ENCODE results near the gene VILL.
A peak's percentile ranks its signal among the peaks of the same experiment; 100 is the strongest.
"Not testable (repeated sequence)": the region's sequence is repeated elsewhere in the genome, so short reads cannot be mapped to it uniquely, and the experiment has no call there.

The VILL gene

DNA sequence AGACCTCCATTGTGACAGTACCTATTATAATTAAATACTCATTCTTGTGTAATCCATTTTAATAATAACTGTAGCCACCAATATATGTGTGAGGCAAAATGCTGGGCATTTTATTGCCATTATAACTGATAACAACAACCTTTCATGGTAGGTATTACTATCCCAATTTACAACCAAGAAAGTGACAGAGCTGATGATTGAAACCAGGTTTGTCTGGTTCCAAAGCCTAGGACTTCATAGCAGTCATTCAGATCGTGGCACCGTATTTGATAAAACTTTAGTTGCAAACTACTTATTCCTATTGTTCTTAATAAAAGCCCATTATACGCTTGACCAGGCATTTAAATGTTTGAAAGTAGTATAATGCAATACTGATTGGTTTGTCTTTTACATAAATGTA lies 26.4 kb upstream of the VILL start:
- no peak for DNase-seq

DNA sequence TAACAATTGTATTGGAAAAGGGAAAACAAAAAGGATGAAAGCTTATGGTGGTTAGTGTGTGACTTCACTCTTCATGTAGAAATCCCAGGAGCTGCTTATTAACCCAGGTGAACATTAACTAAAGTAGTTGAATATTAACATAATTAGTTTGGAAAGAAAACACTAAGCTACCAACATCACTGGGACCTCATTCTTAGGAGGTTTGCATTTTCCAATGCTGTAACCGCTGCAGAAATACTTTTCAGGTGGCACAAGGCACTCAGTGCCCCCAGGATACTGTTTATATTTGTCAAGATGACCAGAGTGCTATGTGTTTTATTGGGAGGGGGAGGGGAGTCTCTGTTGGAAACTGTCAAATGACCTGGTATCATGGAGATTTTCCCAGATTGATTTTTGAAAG lies 25.9 kb upstream of the VILL start:
- no peak for DNase-seq

DNA sequence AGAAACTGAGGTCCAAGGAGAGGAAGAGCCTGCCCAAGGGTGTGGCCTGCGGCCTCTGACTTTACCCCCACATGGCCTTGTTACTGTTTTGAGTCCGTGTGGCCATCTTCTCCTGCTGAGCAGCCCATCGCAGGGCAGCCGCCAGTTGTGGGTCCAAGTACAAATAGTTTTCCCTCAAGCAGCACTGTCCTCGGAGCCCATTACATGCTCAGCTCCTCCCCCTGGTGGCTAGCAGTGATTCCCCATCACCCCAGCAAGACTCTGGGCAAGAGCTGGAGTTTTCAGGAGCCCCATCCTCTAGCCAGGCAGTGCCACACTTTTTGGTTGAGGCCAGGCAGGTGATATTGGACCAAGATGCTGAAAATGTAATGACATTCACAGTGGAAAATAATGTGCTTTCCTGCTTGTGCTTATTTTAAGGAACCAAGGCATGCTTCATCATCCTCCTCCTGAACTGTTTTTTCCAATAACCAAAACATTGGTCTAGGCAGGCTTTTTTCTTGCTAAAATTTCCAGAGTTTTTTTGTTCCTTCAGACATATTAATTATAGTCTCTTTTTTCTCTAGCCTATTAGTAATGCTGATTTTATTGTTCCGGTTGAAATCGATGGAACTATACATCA lies 23.2 kb upstream of the VILL start:
- DNase-seq = peak; percentile 59

DNA sequence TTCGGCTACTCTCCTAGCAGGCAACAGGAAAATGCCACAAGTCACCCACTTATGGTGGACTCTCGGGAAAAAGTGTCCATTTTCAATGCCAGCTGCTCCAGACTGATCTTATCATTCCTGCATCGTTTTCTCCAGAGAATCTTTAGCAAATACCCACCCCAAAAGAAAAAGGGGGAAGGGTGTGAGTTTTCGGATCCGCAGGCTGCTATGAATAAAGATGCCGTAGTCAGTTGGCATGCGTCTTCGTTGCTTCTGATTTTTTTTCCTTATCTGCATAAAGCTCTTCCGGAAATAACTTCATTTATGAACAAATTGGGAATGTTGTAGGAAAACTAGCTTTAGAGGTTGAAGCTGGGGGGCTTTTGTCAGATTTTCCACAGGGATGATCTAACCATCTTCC lies 22.4 kb upstream of the VILL start:
- no peak for DNase-seq

DNA sequence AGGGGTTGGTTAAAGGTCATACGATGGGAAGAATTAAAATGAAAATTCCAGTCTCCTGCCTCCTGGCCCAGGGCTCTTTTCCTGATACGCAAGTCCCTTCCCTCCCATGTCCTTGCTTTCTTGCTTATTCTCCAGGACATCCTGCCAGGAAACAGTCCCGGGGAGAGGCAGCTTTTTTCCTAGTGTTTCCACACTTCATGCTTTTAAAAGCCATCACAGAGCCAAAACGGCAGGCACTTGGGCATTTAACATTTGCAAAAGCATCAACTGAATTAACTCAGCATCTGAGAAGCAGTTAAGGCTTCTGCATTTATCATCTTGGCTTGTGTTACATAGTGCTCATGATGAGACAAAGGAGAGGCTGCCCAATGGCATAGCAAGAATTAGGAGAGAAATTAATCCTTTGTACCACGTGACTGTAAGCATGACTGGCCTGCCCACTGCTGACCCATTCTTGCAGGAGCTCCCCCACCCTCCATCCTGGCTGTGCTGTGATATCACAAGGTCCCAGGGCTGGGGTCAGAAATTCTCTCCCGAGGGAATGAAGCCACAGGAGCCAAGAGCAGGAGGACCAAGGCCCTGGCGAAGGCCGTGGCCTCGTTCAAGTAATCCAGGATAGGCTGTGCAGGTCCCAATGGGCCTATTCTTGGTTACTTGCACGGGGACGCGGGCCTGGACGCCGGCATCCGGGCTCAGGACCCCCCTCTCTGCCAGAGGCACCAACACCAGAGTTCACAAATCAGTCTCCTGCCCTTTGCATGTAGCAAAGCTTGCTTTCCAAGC lies 21.6 kb upstream of the VILL start:
- no peak for DNase-seq

DNA sequence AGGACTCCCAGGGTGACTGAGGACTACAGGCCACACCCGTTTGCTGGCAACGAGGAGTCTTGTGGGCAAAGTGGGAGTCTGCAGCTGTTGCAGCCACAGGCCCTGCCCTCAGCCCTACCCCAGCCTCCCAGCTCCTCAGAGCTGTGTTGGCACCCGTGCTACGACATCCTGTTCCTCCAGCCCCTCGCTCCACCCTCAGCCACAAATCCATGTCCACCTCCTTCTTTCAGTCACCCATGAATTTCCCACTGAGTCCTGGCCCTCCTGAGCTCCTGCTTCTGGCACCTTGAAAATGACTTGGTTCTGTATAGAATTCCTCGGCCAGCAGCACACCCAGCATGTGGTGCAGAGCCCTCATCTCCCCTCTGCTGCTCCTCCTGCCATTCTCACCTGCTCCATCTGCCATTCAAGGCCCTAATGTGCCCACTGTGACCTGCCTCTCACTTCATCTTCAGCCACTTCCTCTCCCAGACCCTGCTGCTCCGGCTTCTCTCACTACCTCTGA lies 20.9 kb upstream of the VILL start:
- no peak for DNase-seq

DNA sequence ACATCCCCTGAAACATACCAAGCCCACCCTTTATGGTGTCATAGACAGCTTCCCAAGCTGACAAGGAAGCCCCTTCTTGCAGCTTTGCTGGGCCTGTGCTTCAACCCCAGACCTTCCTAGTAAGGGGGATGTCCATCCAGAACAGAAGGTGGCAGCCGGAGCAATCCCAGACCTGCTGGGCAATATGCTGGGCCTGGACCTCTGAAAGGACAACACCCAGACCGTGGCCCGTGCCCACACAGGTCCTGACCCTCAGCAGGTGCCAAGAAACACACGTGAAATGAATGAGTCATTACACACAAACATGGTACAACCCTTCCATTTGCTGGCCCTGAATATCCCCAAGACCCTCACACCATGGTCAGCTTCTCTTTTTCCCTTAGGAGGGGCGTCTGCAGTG lies 19.8 kb upstream of the VILL start:
- no peak for DNase-seq

DNA sequence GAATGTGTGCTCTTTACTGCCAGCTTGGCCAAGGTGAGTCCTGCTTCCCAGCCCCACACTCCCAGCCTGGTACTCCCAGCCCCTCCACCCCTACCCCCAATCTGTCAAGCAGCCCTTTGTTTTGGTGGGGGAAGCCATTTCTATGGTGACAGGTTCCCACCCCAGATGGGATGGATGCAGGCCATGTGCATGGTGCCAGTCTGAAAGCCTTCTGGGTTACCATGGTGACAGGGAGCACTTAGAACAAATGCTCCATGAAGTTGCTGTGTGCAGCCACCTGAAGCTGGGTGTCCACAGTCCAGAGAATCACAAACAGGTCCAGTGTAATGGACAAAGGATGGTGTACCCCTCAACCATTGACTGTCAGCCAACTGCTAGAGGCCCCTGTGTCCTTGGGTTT lies 19.1 kb upstream of the VILL start:
- DNase-seq = no peak

DNA sequence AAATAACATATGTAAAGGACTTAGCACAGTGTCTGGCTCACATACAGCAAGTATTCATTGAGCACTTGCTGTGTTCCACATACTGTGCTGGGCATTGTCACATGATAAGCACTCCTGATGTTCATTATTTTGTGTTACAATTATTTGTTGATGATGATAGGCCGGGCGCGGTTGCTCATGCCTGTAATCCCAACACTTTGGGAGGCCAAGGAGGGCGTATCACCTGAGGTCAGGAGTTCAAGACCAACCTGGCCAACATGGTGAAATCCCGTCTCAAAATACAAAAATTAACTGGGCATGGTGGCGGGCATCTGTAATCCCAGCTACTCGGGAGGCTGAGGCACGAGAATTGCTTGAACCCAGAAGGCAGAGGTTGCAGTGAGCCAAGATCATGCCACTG lies 18.5 kb upstream of the VILL start:
- DNase-seq = not testable (repeated sequence)

DNA sequence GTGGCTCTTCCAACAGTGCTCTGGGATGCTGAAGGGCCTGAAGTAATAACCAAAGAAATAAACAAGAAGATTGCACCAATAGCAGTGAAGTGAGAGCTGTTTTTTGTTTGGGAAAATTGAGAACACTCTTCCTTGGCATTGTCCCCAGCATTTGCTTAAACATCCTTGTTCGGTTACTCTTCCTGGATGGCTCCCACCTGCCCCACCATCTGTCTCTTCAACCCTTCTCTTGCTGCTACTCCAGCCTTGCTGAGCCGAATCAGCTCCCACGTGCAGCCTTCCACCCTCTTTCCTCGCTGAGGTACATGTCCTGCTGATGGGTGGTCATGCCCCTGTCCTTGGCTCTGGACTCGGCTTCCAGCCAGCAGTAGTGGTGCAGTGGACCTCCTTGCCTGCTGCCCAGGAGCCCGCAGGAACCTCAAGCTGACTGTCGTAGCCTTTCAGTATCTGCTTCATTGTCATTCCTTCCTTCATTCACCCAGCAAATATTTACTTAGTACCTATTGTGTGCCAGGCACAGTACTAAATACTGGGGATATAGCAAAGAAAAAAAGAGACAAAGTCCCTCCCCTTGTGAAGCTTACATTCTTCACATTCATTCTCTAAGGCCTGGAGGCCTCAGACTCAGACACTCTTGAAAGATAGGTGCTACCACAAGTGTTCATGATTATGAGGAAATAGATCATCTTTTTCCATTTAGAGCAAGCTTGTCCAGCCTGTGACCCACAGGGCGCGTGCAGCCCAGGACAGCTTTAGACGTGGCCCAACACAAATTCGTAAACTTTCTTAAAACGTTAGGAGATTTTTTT lies 17.1 kb upstream of the VILL start:
- DNase-seq = no peak

DNA sequence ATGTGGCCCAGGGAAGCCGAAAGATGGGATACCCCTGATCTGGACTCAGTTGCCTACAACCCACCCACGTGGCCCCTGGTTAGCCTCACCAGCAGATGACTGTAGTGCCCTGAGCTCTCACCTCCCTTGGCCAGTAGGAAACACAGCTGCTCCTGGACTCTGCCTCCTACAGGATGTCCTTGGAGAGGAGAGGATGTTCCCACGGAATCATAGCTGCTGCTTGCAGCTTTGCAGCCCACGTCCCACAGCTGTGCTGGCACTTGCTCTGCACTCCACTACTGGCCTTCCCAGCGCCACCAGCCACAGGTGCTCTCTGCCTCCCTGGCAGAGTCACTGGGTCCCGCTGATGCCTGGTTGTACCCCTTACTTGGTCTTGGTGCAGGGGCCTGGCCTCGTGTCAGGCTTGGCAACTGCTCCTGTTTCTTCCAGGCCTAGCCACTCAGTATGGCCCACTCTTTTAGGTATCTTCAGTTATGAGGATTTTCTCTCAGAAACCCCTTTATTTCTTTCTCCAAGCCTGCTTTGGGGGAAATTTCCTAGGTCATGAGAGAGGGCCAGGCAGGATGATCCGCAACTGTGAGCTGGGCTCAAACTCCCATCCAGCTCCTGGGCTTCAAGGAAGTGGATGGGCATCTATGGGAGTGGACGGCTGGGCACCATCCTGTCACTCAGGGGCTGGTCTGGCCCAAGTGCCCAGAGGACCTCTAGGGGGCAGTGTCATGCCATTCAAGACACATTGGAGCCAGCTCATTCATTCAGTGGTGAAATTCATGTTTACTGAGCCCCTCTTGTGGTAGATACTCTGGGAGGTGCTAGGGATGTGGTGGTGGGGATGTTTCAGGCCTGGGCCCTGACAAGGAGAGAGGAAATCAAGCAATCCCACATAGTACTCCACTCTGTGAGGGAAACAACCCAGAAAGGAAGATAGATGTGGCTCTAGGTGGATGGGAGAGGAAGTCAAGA lies 16.2 kb upstream of the VILL start:
- peak; percentile 77 for DNase-seq

DNA sequence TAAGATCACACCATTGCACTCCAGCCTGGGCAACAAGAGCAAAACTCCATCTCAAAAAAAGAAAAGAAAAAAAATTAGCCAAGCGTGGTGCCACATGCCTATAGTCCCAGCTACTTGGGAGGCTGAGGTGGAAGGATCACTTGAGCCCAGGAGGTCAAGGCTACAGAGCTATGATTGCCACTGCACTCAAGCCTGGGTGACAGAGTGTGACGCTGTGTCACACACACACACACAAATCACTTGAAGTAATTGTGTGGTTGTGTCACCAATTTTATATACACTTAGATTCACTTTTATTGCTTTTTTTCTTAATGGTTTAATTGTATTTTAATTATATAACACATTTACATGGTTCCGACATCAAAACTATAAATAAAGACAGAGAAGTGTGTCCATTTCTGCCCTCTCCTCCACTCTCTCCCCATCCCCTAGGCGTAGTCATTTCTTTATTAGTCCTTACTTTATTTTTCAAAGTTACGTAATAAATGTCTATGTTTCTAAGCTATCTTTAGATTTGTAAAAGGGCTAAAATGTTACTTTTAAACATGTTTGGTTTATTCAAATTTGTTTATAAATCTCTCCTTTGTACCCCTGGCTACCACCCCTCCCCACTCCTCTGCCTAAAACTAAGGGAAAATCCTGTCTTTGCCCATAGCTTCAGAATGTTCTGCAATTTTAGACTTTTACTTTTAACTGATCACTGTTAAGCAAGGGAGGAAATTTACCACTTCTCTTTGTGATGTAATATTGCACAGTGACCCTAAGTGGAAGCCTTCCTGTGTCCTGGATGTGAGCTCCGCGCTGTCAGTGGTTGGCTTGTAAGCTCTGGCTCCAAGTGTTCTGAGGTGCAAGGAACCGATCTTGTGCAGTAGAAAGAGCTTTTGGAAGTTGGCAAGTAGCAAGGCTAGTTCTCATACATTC lies 10.8 kb upstream of the VILL start:
- DNase-seq = no peak

DNA sequence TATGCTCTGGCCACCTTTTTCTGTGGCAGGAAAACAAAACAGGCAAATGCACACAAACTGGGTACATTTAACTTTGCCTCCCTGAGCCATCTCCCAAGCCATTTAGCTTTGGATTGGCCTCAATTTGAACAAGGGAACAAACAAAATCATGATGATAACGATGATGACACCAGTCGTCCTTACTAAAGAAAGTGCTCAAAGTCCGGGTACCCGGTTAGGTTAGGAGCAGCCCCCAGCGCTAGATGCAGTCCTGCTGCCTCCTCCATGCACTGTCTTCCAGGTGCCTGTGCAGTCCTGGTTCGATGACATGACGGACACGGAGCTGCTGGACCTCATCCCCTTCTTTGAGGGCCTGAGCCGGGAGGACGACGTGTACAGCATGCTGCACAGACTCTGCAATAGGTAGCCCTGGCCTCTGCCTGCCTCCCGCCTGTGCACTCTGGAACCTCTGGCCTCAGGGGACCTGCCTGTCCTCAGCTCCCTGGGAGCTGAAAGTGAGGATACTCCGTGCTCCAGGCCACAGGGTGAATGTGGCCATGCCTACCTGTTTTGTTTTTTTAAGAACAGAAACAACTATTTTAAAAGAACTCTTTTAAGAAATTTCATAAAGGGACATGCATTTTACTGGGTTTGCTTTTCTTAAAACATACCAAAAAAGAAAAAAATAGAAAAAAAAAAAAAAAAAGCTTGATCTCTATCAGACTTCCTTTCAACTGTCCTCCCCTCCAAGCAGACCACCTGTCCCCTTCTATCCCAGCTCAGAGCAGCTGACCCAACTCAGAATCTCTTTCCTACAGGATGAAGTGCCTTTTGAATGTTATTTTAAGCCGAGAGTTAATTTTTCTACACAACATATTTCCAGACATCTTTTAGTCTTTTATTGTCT lies 9.9 kb upstream of the VILL start:
- no peak for DNase-seq

DNA sequence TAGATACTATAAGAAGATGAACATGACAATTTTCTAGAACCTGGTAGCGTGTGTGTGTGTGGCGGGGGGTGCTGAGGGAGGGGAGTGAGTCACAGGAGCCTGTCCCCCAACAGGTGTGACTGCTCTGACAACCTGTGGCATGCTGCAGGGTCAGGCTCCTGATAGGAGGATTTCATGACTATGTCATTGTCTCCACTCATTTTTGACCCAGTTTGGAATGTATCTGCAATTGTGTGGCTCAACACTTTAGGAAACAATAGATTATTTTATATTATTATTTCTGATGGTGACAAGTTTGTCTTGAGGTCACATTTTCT lies 9.3 kb upstream of the VILL start:
- no peak for DNase-seq

DNA sequence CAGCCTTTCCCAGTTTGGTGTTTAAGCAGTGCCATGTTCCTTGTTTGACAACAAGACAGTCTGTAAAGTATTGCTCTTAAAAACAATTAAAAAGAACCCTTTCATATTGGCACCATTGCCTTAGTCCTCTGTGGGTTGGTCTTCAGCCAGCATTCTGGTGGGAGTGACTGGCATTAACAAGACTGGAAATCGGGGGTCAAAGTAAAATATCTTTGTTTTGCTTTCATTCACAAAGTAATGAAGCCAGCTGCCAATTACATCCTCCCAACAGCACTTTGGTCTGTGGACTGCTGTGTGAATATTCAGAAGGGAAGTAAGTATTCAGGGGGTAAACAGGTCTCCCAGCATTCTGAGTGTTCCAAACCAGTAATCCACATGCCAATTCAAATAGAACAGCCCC lies 8.3 kb upstream of the VILL start:
- DNase-seq = no peak

DNA sequence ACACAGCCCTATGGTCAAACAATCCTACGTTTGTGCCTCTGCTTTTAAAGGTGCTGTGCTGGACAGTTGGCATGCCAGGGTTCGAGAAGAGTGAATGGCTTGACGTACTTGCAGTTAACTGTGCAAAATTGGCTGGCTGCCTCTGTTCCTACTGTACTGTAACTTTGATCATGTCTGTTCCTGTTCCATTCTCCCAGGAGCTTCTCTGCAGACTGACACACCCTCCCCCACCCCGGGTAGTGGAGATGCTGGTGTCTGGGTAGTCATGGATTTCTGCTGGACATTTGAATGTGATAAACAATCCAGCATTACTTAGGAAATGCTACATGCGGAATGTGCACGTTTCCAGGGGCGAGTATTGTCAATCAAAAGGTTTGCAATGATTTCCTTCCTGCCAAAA lies 6.5 kb upstream of the VILL start:
- DNase-seq = no peak

DNA sequence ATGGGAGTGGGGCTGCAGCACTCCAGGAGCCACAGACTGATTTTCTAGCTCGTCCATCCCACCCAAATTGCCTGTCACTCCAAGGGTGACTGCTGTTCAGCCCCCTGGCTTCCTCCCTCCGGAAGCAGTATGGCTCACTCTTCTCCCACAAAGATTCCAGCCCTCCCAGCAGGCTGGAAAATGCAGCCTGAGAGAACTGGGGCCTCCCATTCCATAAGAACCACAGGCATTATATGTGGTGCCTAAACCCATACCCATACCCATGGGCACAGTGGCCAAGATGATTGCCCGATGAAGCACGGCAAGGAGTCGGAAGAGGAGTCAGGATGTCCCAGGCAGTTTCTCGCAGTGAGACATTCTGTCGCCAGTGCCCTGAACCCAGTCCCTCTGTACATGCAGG lies 6.0 kb upstream of the VILL start:
- DNase-seq = no peak

DNA sequence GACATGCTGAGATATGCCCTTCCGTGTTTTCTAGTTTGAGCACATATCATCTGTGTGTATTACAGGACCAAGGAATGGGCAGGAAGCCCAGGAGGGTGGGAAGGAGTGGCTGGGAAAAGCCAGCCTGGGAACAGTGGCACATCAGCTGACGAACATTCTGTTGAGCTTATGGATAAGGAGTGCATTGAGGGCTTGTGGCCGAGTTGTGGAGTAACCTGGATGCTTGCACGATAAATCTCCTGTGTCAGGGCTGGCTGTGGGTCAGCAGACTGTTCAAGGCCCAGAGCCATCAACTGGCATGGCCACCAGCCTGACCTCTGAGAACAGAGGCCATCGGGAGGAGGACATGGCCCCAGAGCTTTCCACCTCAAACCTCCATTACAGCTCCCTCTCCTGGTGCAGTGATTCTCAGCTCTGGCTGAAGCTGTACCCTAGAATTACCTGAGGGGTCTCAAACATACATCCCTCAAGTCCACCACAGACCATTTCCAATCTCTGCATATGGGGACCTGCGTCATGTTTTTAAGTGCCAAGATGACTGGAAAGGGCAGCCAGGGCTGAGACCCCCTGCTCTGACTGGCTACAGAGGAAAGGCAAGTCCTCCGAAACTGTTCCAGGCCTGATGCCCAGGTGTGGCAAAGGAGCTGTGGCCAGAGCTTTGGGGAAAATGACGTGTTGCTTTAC lies 4.8 kb upstream of the VILL start:
- no peak for DNase-seq

DNA sequence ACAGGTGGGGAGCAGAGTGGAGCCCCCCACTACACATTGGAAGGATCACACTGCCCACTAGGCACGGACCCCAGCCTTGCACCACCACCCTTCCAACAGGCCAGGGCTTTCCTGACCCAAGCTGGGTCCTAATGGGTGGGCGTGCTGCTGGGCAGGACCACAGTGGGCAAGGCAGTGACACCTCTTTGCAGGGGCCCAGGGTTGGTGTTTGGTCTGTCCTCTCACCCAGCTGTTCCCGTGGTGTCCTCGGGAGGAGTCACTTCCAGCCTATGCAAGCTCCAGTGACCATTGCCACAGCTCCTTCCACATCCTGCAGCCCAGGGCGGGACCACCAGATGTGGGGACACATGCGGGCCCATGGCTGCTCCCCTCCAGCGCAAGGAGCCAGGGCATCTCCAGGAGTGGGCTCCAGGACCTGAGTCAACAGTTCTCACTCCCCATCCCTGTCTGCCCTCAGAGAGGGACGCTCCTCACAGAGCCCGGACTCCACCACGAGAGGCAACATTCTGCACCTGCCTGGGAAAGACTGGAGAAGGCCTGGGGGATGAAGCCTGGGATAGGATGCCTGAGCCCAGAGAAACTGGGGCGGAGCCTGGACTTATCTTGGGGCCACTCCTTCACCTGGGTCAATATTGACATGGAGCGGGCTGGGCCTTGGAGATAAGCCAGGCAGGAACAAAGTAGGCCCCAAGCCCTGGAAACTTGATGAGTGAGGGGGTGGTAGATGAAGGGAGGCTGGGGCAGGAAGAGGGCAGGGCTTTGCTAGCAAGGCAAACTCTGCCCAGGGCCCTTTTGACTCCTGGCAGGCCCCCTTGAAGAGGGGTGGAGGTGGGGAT lies 3.9 kb upstream of the VILL start:
- no peak for DNase-seq

Measured in CD4-positive, alpha-beta T cell treated with Interleukin-12 subunit alpha and Interleukin-12 subunit beta, for 1 hour (primary cell).